GM23248 (cell line): ENCODE results near the gene FAXDC2.

Experiments
- EZH2 ChIP-seq: fragments of 200-600 bp; sonication (generic); IDR thresholded peaks from 2 replicates; pipeline ENCODE4 v1.6.1; 2018; ENCODE audit warnings: antibody characterized with exemption, mild to moderate bottlenecking; ENCODE audit not compliant: insufficient read depth, poor library complexity, severe bottlenecking
- EZH2phosphoT487 ChIP-seq: fragments of 200-600 bp; sonication (generic); IDR thresholded peaks from 2 replicates; pipeline ENCODE4 v1.6.1; 2018; ENCODE audit warnings: antibody characterized with exemption, moderate library complexity, mild to moderate bottlenecking, low read depth; ENCODE audit not compliant: insufficient read depth

GRCh38 chr5:154770111-154770510 is 80.3 kb downstream of the FAXDC2 start:
- TF ChIP-seq EZH2phosphoT487: no peak
- TF ChIP-seq EZH2: no peak
